IMR-90 (cell line): ENCODE data around the gene LAMB1.
"Not testable (repeated sequence)": the region's sequence is repeated elsewhere in the genome, so short reads cannot be mapped to it uniquely, and the experiment has no call there.

Experiments
- CTCF ChIP-seq: conservative IDR thresholded peaks from 2 replicates; pipeline ENCODE4 v1.5.1; 2012; ENCODE audit warnings: mild to moderate bottlenecking, low read depth, low read length, improper control_type of control experiment
- MAFK ChIP-seq: IDR thresholded peaks from 2 replicates; pipeline ENCODE4 v1.6.1; 2012; ENCODE audit warnings: low read depth, low read length, improper control_type of control experiment
- MAZ ChIP-seq: IDR thresholded peaks from 2 replicates; pipeline ENCODE4 v1.6.1; 2012; ENCODE audit warnings: low read depth, mild to moderate bottlenecking, low read length, improper control_type of control experiment, moderate library complexity, borderline replicate concordance
- NFE2L2 ChIP-seq: fragments of 150-350 bp; IDR thresholded peaks from 2 replicates; pipeline ENCODE4 v1.6.1; 2016; ENCODE audit warnings: low read depth, mild to moderate bottlenecking, low read length
- POLR2A ChIP-seq: IDR thresholded peaks from 2 replicates; pipeline ENCODE4 v1.6.1; 2012; ENCODE audit warnings: mild to moderate bottlenecking, low read depth, low read length
- SMC3 ChIP-seq: fragments of 150-350 bp; IDR thresholded peaks from 2 replicates; pipeline ENCODE4 v1.6.1; 2016; ENCODE audit warnings: low read depth, mild to moderate bottlenecking, antibody characterized with exemption, low read length, moderate library complexity

- not testable (repeated sequence) for TF ChIP-seq MAZ, CTCF, POLR2A, NFE2L2, MAFK, SMC3
These were observed 110.6 kb downstream of the LAMB1 start for GRCh38 chr7:107892367-107892741.
